ENCODE measurements around the gene SEC14L1.
A peak's percentile ranks its signal among the peaks of the same experiment; 100 is the strongest.

Gene SEC14L1

GRCh38 chr17:77245162-77245926, 104.6 kb downstream of the SEC14L1 start:
- Histone ChIP-seq H2AFZ (ENCODE audit: insufficient read depth, low read length, poor library complexity) (no peak overlapping the region), H3K4me2 (ENCODE audit: low read length) (no peak overlapping the region), H3K4ac (ENCODE audit: low read depth, low read length) (no peak overlapping the region), H3K14ac (ENCODE audit: low read length) (no peak overlapping the region), H2BK120ac (ENCODE audit: insufficient read depth, low read length, poor library complexity) (no peak overlapping the region), H2BK5ac (ENCODE audit: low read depth, low read length, poor library complexity) (no peak overlapping the region), H2AK5ac (ENCODE audit: low read length) (no peak overlapping the region), H3K9me3 (ENCODE audit: insufficient read depth, low read depth, low read length) (peaks cover 3% of the 10 kb centered on the region), H3K4me1 (ENCODE audit: control insufficient read depth in 1 of 2, insufficient read depth in 2 of 2, low read length in 2 of 2) (peaks cover 0 to 6% of the 10 kb centered on the region in 2 experiments), H3K79me1 (ENCODE audit: low read length) (no peaks in the 10 kb centered on the region), H3K27me3 (ENCODE audit: insufficient read depth, low read length) (no peaks in the 10 kb centered on the region), H3K23ac (ENCODE audit: low read length) (no peak overlapping the region), H3K4me3 (ENCODE audit: low read depth, low read length) (no peak overlapping the region), H4K12ac (ENCODE audit: low read depth, low read length) (no peak overlapping the region), H3K9ac (ENCODE audit: low read length) (no peak overlapping the region), H3K36me3 (ENCODE audit: control insufficient read depth in 1 of 2, insufficient read depth in 2 of 2, low read length in 2 of 2) (no peaks in the 10 kb centered on the region), H3K79me2 (ENCODE audit: control insufficient read depth, insufficient read depth, low read length, poor library complexity) (no peaks in the 10 kb centered on the region), H2BK12ac (ENCODE audit: low read length) (no peak overlapping the region), H4K8ac (ENCODE audit: low read depth, low read length) (no peak overlapping the region), H3K27ac (ENCODE audit: low read depth, low read length) (no peak overlapping the region), H4K91ac (ENCODE audit: low read depth, low read length) (no peak overlapping the region), H3K18ac (ENCODE audit: low read length) (no peak overlapping the region)
- no CpG with 5 or more reads among the region's 18 CpGs for WGBS (ENCODE audit: extremely low coverage, insufficient coverage, insufficient read length)
- no peak for DNase-seq

- H3K14ac ChIP-seq (ENCODE audit: low read length) = peak overlapping the region; percentile 21
- H3K27ac ChIP-seq (ENCODE audit: low read depth, low read length) = no peak overlapping the region
- peak overlapping the region; percentile 29 for H4K91ac ChIP-seq (ENCODE audit: low read depth, low read length)
- no peaks in the 10 kb centered on the region for H3K79me1 ChIP-seq (ENCODE audit: low read length)
- H2BK12ac ChIP-seq (ENCODE audit: low read length) = no peak overlapping the region
- no peak overlapping the region for H3K4ac ChIP-seq (ENCODE audit: low read depth, low read length)
- no peaks in the 10 kb centered on the region for H3K36me3 ChIP-seq (ENCODE audit: control insufficient read depth in 1 of 2, insufficient read depth in 2 of 2, low read length in 2 of 2)
- H4K12ac ChIP-seq (ENCODE audit: low read depth, low read length) = peak overlapping the region; percentile 61
- peak overlapping the region; percentile 62 for H2AFZ ChIP-seq (ENCODE audit: insufficient read depth, low read length, poor library complexity)
- peak overlapping the region; percentile 26 for H4K8ac ChIP-seq (ENCODE audit: low read depth, low read length)
- H3K18ac ChIP-seq (ENCODE audit: low read length) = no peak overlapping the region
- peaks cover 3% of the 10 kb centered on the region for H3K9me3 ChIP-seq (ENCODE audit: insufficient read depth, low read depth, low read length)
- no peak overlapping the region for H2BK5ac ChIP-seq (ENCODE audit: low read depth, low read length, poor library complexity)
- no peaks in the 10 kb centered on the region for H3K27me3 ChIP-seq (ENCODE audit: insufficient read depth, low read length)
- H3K9ac ChIP-seq (ENCODE audit: low read length) = peak overlapping the region; percentile 36
- H3K79me2 ChIP-seq (ENCODE audit: control insufficient read depth, insufficient read depth, low read length, poor library complexity) = no peaks in the 10 kb centered on the region
- H3K4me3 ChIP-seq (ENCODE audit: low read depth, low read length) = peak overlapping the region; percentile 63
- peak overlapping the region; percentile 53 for H3K23ac ChIP-seq (ENCODE audit: low read length)
- peak overlapping the region; percentile 6 for H2BK120ac ChIP-seq (ENCODE audit: insufficient read depth, low read length, poor library complexity)
- no CpG with 5 or more reads among the region's 34 CpGs for WGBS (ENCODE audit: extremely low coverage, insufficient coverage, insufficient read length)
- no peak overlapping the region for H2AK5ac ChIP-seq (ENCODE audit: low read length)
- no peak for DNase-seq
- H3K4me1 ChIP-seq (ENCODE audit: control insufficient read depth in 1 of 2, insufficient read depth in 2 of 2, low read length in 2 of 2) = peaks cover 0 to 6% of the 10 kb centered on the region in 2 experiments
- peak overlapping the region; percentile 96 for H3K4me2 ChIP-seq (ENCODE audit: low read length)
Observed at GRCh38 chr17:77246110-77247047, 105.6 kb downstream of the SEC14L1 start.

- H4K8ac ChIP-seq (ENCODE audit: low read depth, low read length) = peak overlapping the region; percentile 26
- peak overlapping the region; percentile 0 for H3K14ac ChIP-seq (ENCODE audit: low read length)
- peak overlapping the region; percentile 10 for H4K91ac ChIP-seq (ENCODE audit: low read depth, low read length)
- DNase-seq = peak; percentile 70 to 93
- no peak overlapping the region for H3K27ac ChIP-seq (ENCODE audit: low read depth, low read length)
- H4K12ac ChIP-seq (ENCODE audit: low read depth, low read length) = peak overlapping the region; percentile 1
- H3K4me2 ChIP-seq (ENCODE audit: low read length) = peak overlapping the region; percentile 96
- peaks cover 3% of the 10 kb centered on the region for H3K9me3 ChIP-seq (ENCODE audit: insufficient read depth, low read depth, low read length)
- no CpG with 5 or more reads among the region's 51 CpGs for WGBS (ENCODE audit: extremely low coverage, insufficient coverage, insufficient read length)
- no peak overlapping the region for H2AK5ac ChIP-seq (ENCODE audit: low read length)
- no peaks in the 10 kb centered on the region for H3K27me3 ChIP-seq (ENCODE audit: insufficient read depth, low read length)
- H3K18ac ChIP-seq (ENCODE audit: low read length) = no peak overlapping the region
- no peaks in the 10 kb centered on the region for H3K79me1 ChIP-seq (ENCODE audit: low read length)
- no peaks in the 10 kb centered on the region for H3K79me2 ChIP-seq (ENCODE audit: control insufficient read depth, insufficient read depth, low read length, poor library complexity)
- H2BK12ac ChIP-seq (ENCODE audit: low read length) = peak overlapping the region; percentile 3
- H3K4me3 ChIP-seq (ENCODE audit: low read depth, low read length) = peak overlapping the region; percentile 63
- H3K9ac ChIP-seq (ENCODE audit: low read length) = no peak overlapping the region
- peak overlapping the region; percentile 62 for H2AFZ ChIP-seq (ENCODE audit: insufficient read depth, low read length, poor library complexity)
- no peak overlapping the region for H3K4ac ChIP-seq (ENCODE audit: low read depth, low read length)
- no peak overlapping the region for H2BK120ac ChIP-seq (ENCODE audit: insufficient read depth, low read length, poor library complexity)
- peaks cover 0 to 6% of the 10 kb centered on the region in 2 experiments for H3K4me1 ChIP-seq (ENCODE audit: control insufficient read depth in 1 of 2, insufficient read depth in 2 of 2, low read length in 2 of 2)
- H3K36me3 ChIP-seq (ENCODE audit: control insufficient read depth in 1 of 2, insufficient read depth in 2 of 2, low read length in 2 of 2) = no peaks in the 10 kb centered on the region
- H2BK5ac ChIP-seq (ENCODE audit: low read depth, low read length, poor library complexity) = no peak overlapping the region
- H3K23ac ChIP-seq (ENCODE audit: low read length) = no peak overlapping the region
Observed at GRCh38 chr17:77247048-77247541, 106.3 kb downstream of the SEC14L1 start.

DNA sequence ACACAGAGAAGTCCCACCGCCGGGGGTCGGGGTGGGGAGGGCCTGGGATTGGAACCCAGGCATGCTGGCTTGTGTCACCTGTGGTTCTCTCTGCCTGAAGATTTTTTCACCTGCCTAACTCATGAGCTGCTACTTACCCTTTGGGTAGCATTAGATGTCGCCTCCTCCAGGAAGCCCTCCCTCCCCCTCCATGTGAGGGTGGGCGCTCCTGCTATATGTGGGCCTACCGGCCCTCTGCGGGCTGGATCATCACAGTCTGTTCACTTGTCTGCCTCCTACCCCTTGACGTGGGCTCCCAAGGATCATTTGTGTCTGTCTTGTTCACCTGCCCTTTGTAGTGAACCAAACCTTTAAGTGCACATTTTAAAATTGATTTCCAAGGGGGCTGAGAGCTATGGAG, 106.8 kb downstream of the SEC14L1 start:
- H4K12ac ChIP-seq (ENCODE audit: low read depth, low read length) = no peak overlapping the region
- no peak overlapping the region for H4K8ac ChIP-seq (ENCODE audit: low read depth, low read length)
- peak overlapping the region; percentile 13 for H3K4me3 ChIP-seq (ENCODE audit: low read depth, low read length)
- H3K4ac ChIP-seq (ENCODE audit: low read depth, low read length) = no peak overlapping the region
- DNase-seq = no peak
- peak overlapping the region; percentile 96 for H3K4me2 ChIP-seq (ENCODE audit: low read length)
- no peaks in the 10 kb centered on the region for H3K79me2 ChIP-seq (ENCODE audit: control insufficient read depth, insufficient read depth, low read length, poor library complexity)
- no peak overlapping the region for H2BK5ac ChIP-seq (ENCODE audit: low read depth, low read length, poor library complexity)
- no peak overlapping the region for H2BK120ac ChIP-seq (ENCODE audit: insufficient read depth, low read length, poor library complexity)
- H2BK12ac ChIP-seq (ENCODE audit: low read length) = no peak overlapping the region
- no peak overlapping the region for H3K27ac ChIP-seq (ENCODE audit: low read depth, low read length)
- H3K4me1 ChIP-seq (ENCODE audit: control insufficient read depth in 1 of 2, insufficient read depth in 2 of 2, low read length in 2 of 2) = peaks cover 0 to 6% of the 10 kb centered on the region in 2 experiments
- no peak overlapping the region for H3K23ac ChIP-seq (ENCODE audit: low read length)
- no peak overlapping the region for H2AK5ac ChIP-seq (ENCODE audit: low read length)
- H3K14ac ChIP-seq (ENCODE audit: low read length) = no peak overlapping the region
- WGBS (ENCODE audit: extremely low coverage, insufficient coverage, insufficient read length) = no CpG with 5 or more reads among the region's 8 CpGs
- no peak overlapping the region for H3K18ac ChIP-seq (ENCODE audit: low read length)
- no peaks in the 10 kb centered on the region for H3K27me3 ChIP-seq (ENCODE audit: insufficient read depth, low read length)
- H3K9ac ChIP-seq (ENCODE audit: low read length) = no peak overlapping the region
- no peak overlapping the region for H4K91ac ChIP-seq (ENCODE audit: low read depth, low read length)
- H3K36me3 ChIP-seq (ENCODE audit: control insufficient read depth in 1 of 2, insufficient read depth in 2 of 2, low read length in 2 of 2) = no peaks in the 10 kb centered on the region
- H3K79me1 ChIP-seq (ENCODE audit: low read length) = no peaks in the 10 kb centered on the region
- peaks cover 3% of the 10 kb centered on the region for H3K9me3 ChIP-seq (ENCODE audit: insufficient read depth, low read depth, low read length)
- no peak overlapping the region for H2AFZ ChIP-seq (ENCODE audit: insufficient read depth, low read length, poor library complexity)

Measured in trophoblast cell (in vitro differentiated cells and primary cell).